Osteocyte (in vitro differentiated cells): ENCODE data around the gene TMEM181. TPM values are rescaled to one million over a fixed set of nuclear protein-coding genes. Genes with fewer than 3 reads are reported as not detected.
A peak's percentile ranks its signal among the peaks of the same experiment; 100 is the strongest.

Source experiments
- DNase-seq: peaks from one replicate; pipeline ENCODE4 v3.0.0; 2021; ENCODE audit warnings: mixed read lengths; ENCODE audit not compliant: unreplicated experiment; ENCODE audit errors: extremely low spot score
- H3K27ac Mint-ChIP-seq: one replicate; pipeline ENCODE4 v1.8.0; 2021; ENCODE audit warnings: mild to moderate bottlenecking, mixed read lengths; ENCODE audit not compliant: unreplicated experiment
- H3K27me3 Mint-ChIP-seq: one replicate; pipeline ENCODE4 v1.8.0; 2021; ENCODE audit warnings: mixed read lengths; ENCODE audit not compliant: unreplicated experiment
- H3K36me3 Mint-ChIP-seq: one replicate; pipeline ENCODE4 v1.8.0; 2021; ENCODE audit warnings: mixed read lengths; ENCODE audit not compliant: unreplicated experiment
- H3K4me1 Mint-ChIP-seq: one replicate; pipeline ENCODE4 v1.8.0; 2021; ENCODE audit warnings: mixed read lengths; ENCODE audit not compliant: unreplicated experiment
- H3K4me3 Mint-ChIP-seq: one replicate; pipeline ENCODE4 v1.8.0; 2021; ENCODE audit warnings: mild to moderate bottlenecking, moderate library complexity, mixed read lengths; ENCODE audit not compliant: unreplicated experiment
- H3K9me3 Mint-ChIP-seq: one replicate; pipeline ENCODE4 v1.8.0; 2021; ENCODE audit warnings: mixed read lengths; ENCODE audit not compliant: unreplicated experiment
- CTCF ChIP-seq: fragments of 200-600 bp; sonication (generic); IDR thresholded peaks from 2 replicates; pipeline ENCODE4 v1.5.0; 2021; ENCODE audit warnings: antibody characterized with exemption, mild to moderate bottlenecking, moderate library complexity
- total RNA-seq: library from RNA; stranded (reverse); gene quantifications from 2 replicates; pipeline ENCODE4 v1.2.1, GENCODE V29; 2021

Gene TMEM181
- total RNA-seq, 1 donor from 2014 or later: 33.5 TPM

GRCh38 chr6:158620963-158621693 lies 61.2 kb downstream of the TMEM181 start:
- Mint-ChIP-seq H3K4me3 (no peak overlapping the region), H3K36me3 (peaks cover 42% of the 10 kb centered on the region), H3K4me1 (no peaks in the 10 kb centered on the region), H3K27me3 (no peaks in the 10 kb centered on the region), H3K27ac (no peak overlapping the region), H3K9me3 (no peaks in the 10 kb centered on the region)
- peak; percentile 78 for DNase-seq
- TF ChIP-seq CTCF: no peak

GRCh38 chr6:158621694-158622544 lies 62.0 kb downstream of the TMEM181 start:
- Mint-ChIP-seq H3K4me1 (no peaks in the 10 kb centered on the region), H3K4me3 (no peak overlapping the region), H3K27ac (no peak overlapping the region), H3K36me3 (peaks cover 38% of the 10 kb centered on the region), H3K9me3 (no peaks in the 10 kb centered on the region), H3K27me3 (no peaks in the 10 kb centered on the region)
- TF ChIP-seq CTCF: no peak
- peak; percentile 62 for DNase-seq

- no peak overlapping the region for H3K27ac Mint-ChIP-seq
Observed at GRCh38 chr6:158622545-158623190, 62.8 kb downstream of the TMEM181 start.

DNA sequence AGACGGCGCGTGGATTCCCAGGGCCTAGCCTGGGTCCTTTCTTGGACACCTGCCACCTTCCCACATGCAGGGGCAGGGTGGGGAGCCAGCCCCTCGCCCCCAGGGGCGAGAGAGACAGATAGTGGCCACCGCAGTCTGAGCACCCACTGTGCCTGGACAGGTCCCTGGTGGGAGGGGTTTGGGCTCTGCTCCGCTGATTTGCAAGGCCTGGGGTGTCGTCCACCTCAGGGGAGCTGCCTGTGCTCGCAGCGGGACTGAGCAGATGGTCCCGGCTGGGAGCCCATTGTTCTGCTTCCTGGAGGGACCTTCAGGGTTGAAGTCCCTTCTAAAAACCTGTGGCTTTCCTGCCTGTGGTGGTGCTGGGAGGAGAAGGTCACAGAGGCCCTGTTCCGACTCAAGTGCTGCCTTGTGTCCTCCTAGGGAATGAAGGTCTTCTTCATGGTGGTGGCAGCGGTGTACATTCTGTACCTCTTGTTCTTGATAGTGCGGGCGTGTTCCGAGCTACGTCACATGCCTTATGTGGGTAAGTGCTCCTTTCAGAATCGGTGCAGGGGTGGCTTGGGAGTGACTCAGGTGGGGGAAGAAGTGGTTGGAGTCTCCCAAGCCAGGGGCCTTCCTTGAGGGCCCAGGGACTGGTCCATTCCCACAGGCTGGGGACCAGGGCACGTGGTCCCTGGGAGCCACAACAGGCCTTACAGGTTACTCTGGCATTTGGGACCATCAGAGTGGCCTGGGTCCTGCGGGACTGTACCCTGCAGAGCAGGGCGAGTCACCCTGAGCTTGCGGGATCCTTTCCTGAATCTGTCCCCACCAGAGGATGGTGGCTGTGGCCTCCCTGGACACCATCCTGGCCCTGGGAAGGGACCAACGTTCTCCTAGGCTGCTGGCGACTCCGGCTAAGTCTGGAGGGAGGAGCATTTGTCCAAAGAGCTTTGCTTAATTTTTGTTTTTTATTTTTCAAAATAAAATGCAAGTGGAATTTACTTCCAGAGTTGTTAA lies 65.1 kb downstream of the TMEM181 start:
- Mint-ChIP-seq H3K4me3 (no peak overlapping the region), H3K36me3 (peaks cover 36% of the 10 kb centered on the region), H3K27me3 (no peaks in the 10 kb centered on the region), H3K9me3 (no peaks in the 10 kb centered on the region), H3K27ac (no peak overlapping the region), H3K4me1 (no peaks in the 10 kb centered on the region)
- TF ChIP-seq CTCF: no peak
- DNase-seq: peak; percentile 83

More at GRCh38 chr6:158622545-158623190, 62.8 kb downstream of the TMEM181 start:
- TF ChIP-seq CTCF: no peak
- H3K36me3 Mint-ChIP-seq: peaks cover 38% of the 10 kb centered on the region
- no peaks in the 10 kb centered on the region for H3K4me1 Mint-ChIP-seq
- no peak overlapping the region for H3K4me3 Mint-ChIP-seq
- peak; percentile 54 for DNase-seq
- no peaks in the 10 kb centered on the region for H3K27me3 Mint-ChIP-seq
- no peaks in the 10 kb centered on the region for H3K9me3 Mint-ChIP-seq
